GM12892 (cell line): ENCODE results near the gene TMEM255B.
A peak's percentile ranks its signal among the peaks of the same experiment; 100 is the strongest.
"Not testable (repeated sequence)": the region's sequence is repeated elsewhere in the genome, so short reads cannot be mapped to it uniquely, and the experiment has no call there.

ENCODE experiments used
- DNase-seq: peaks from one replicate; pipeline ENCODE4 v3.0.0; 2011; ENCODE audit not compliant: insufficient read length
- FAIRE-seq: peaks from 2 replicates; lab custom pipeline; 2011; peaks lifted over from hg19 to GRCh38; lab: Jason Lieb, UNC
- POLR2A ChIP-seq: IDR thresholded peaks from 2 replicates; pipeline ENCODE4 v1.6.1; 2011; ENCODE audit warnings: low read depth, low read length, control low read depth
- POLR2AphosphoS5 ChIP-seq: IDR thresholded peaks from 2 replicates; pipeline ENCODE4 v1.6.1; 2011; ENCODE audit warnings: low read depth, low read length, control low read depth
- TAF1 ChIP-seq: IDR thresholded peaks from 2 replicates; pipeline ENCODE4 v1.6.1; 2011; ENCODE audit warnings: low read depth, mild to moderate bottlenecking, control low read depth, low read length, borderline replicate concordance

TMEM255B gene

GRCh38 chr13:113822956-113823744 is 64.1 kb downstream of the TMEM255B start:
- no peak for TF ChIP-seq TAF1
- TF ChIP-seq POLR2AphosphoS5, result no peak
- FAIRE-seq (no peak), DNase-seq (no peak)

GRCh38 chr13:113823771-113824170 is 64.7 kb downstream of the TMEM255B start:
- DNase-seq, result no peak
- FAIRE-seq, result peak; percentile 50
- TF ChIP-seq POLR2AphosphoS5 (no peak), TAF1 (no peak), POLR2A (no peak)

- TF ChIP-seq POLR2AphosphoS5, result no peak
- TF ChIP-seq TAF1, result no peak
- TF ChIP-seq POLR2A, result no peak
- no peak for FAIRE-seq
- no peak for DNase-seq
These were observed 66.8 kb downstream of the TMEM255B start for GRCh38 chr13:113825841-113826240.

- DNase-seq, FAIRE-seq: not testable (repeated sequence)
These were observed 67.4 kb downstream of the TMEM255B start for GRCh38 chr13:113826446-113826845.

GRCh38 chr13:113827021-113827420 is 68.0 kb downstream of the TMEM255B start:
- no peak for DNase-seq
- no peak for FAIRE-seq
- TF ChIP-seq TAF1 (no peak), POLR2A (no peak), POLR2AphosphoS5 (no peak)

GRCh38 chr13:113828282-113828825 is 69.3 kb downstream of the TMEM255B start:
- FAIRE-seq, result no peak

GRCh38 chr13:113830426-113830950 is 71.5 kb downstream of the TMEM255B start:
- FAIRE-seq, DNase-seq: not testable (repeated sequence)

More at GRCh38 chr13:113828282-113828825, 69.3 kb downstream of the TMEM255B start:
- DNase-seq, result no peak
- TF ChIP-seq POLR2A (no peak), TAF1 (no peak), POLR2AphosphoS5 (no peak)

- DNase-seq, result no peak
- TF ChIP-seq TAF1 (no peak), POLR2AphosphoS5 (no peak), POLR2A (no peak)
- no peak for FAIRE-seq
These were observed 72.0 kb downstream of the TMEM255B start for GRCh38 chr13:113831061-113831460.

GRCh38 chr13:113832205-113832604 is 73.2 kb downstream of the TMEM255B start:
- TF ChIP-seq POLR2AphosphoS5 (no peak), POLR2A (no peak), TAF1 (no peak)
- DNase-seq, result no peak
- no peak for FAIRE-seq

- FAIRE-seq, result no peak
These were observed 73.6 kb downstream of the TMEM255B start for GRCh38 chr13:113832631-113833030.

GRCh38 chr13:113833111-113833830 is 74.2 kb downstream of the TMEM255B start:
- FAIRE-seq, result no peak
- DNase-seq, result no peak
- TF ChIP-seq POLR2AphosphoS5 (no peak), TAF1 (no peak), POLR2A (no peak)

More at GRCh38 chr13:113832631-113833030, 73.6 kb downstream of the TMEM255B start:
- no peak for DNase-seq
- no peak for TF ChIP-seq POLR2AphosphoS5
- TF ChIP-seq TAF1, result no peak
- no peak for TF ChIP-seq POLR2A

- not testable (repeated sequence) for DNase-seq, FAIRE-seq
These were observed 75.0 kb downstream of the TMEM255B start for GRCh38 chr13:113834006-113834405.
